GM23338 (cell line): Measurements from ENCODE around the gene NFKBIZ. TPM values are rescaled to one million over a fixed set of nuclear protein-coding genes. Genes with fewer than 3 reads are reported as not detected.
"Not testable (repeated sequence)": the region's sequence is repeated elsewhere in the genome, so short reads cannot be mapped to it uniquely, and the experiment has no call there.

Experiments used
- ATAC-seq: fragments of 200-7000 bp; cut with Tn5 transposase; 3 replicates; pipeline ENCODE4 v1.9.1; 2020
- DNase-seq: peaks from one replicate; pipeline ENCODE4 v3.0.0-alpha.2; 2015; ENCODE audit warnings: low spot score
- H2AFZ ChIP-seq: fragments of 200-600 bp; sonication (generic); 2 replicates; pipeline ENCODE4 v1.8.0; 2016; ENCODE audit warnings: antibody characterized with exemption, mild to moderate bottlenecking, moderate library complexity
- H3F3A ChIP-seq: fragments of 200-600 bp; sonication (generic); replicated peaks from 2 replicates; pipeline ENCODE4 v1.8.0; 2017; ENCODE audit warnings: antibody characterized with exemption, mixed run types, low read depth
- H3K27ac ChIP-seq: fragments of 200-600 bp; sonication (generic); 2 replicates; pipeline ENCODE4 v1.6.1; 2016; ENCODE audit warnings: low read depth
- H3K27me3 ChIP-seq: fragments of 200-600 bp; sonication (generic); 2 replicates; pipeline ENCODE4 v1.8.0; 2016; ENCODE audit warnings: mild to moderate bottlenecking, mixed run types, moderate library complexity; ENCODE audit not compliant: insufficient read depth
- H3K36me3 ChIP-seq: fragments of 200-600 bp; sonication (generic); 2 replicates; pipeline ENCODE4 v1.8.0; 2016; ENCODE audit warnings: mild to moderate bottlenecking; ENCODE audit not compliant: insufficient read depth
- H3K4me1 ChIP-seq: fragments of 200-600 bp; sonication (generic); 2 replicates; pipeline ENCODE4 v1.8.0; 2016; ENCODE audit warnings: mild to moderate bottlenecking, moderate library complexity; ENCODE audit not compliant: insufficient read depth
- H3K4me2 ChIP-seq: fragments of 200-600 bp; sonication (generic); 2 replicates; pipeline ENCODE4 v1.7.1; 2017; ENCODE audit warnings: mixed run types
- H3K4me3 ChIP-seq: fragments of 200-600 bp; sonication (generic); 2 replicates; pipeline ENCODE4 v1.6.1; 2016; ENCODE audit warnings: mixed run types
- H3K79me2 ChIP-seq: fragments of 200-600 bp; sonication (generic); replicated peaks from 2 replicates; pipeline ENCODE4 v1.8.0; 2017; ENCODE audit warnings: mild to moderate bottlenecking; ENCODE audit not compliant: insufficient read depth
- H3K9me2 ChIP-seq: fragments of 200-600 bp; sonication (generic); 2 replicates; pipeline ENCODE4 v1.8.0; 2017; ENCODE audit not compliant: insufficient read depth
- H4K20me1 ChIP-seq: fragments of 200-600 bp; sonication (generic); replicated peaks from 2 replicates; pipeline ENCODE4 v1.8.0; 2017; ENCODE audit warnings: mild to moderate bottlenecking; ENCODE audit not compliant: insufficient read depth
- H3K27ac Mint-ChIP-seq: 2 replicates; pipeline ENCODE4 v1.8.0; 2020; ENCODE audit warnings: inconsistent platforms, mild to moderate bottlenecking, moderate library complexity, mixed read lengths
- H3K27me3 Mint-ChIP-seq: 3 replicates; pipeline ENCODE4 v1.8.0; 2022; ENCODE audit warnings: low read depth, mild to moderate bottlenecking, moderate library complexity, mixed read lengths, inconsistent platforms; ENCODE audit not compliant: insufficient read depth, poor library complexity
- H3K36me3 Mint-ChIP-seq: 3 replicates; pipeline ENCODE4 v1.8.0; 2021; ENCODE audit warnings: low read depth, mild to moderate bottlenecking, inconsistent platforms, moderate library complexity, mixed read lengths
- H3K4me1 Mint-ChIP-seq: 3 replicates; pipeline ENCODE4 v1.8.0; 2020; ENCODE audit warnings: mild to moderate bottlenecking, inconsistent platforms, mixed read lengths
- H3K4me3 Mint-ChIP-seq: 3 replicates; pipeline ENCODE4 v1.8.0; 2021; ENCODE audit warnings: moderate library complexity, mild to moderate bottlenecking, inconsistent platforms, mixed read lengths
- H3K9me3 Mint-ChIP-seq: 3 replicates; pipeline ENCODE4 v1.8.0; 2020; ENCODE audit warnings: moderate library complexity, mild to moderate bottlenecking, inconsistent platforms, mixed read lengths
- ETS1 ChIP-seq: IDR thresholded peaks from 2 replicates; pipeline ENCODE4 v1.6.1; 2016; ENCODE audit warnings: antibody characterized with exemption
- polyA plus RNA-seq: library from polyadenylated mRNA; unstranded; fragments of >200 nt; fragmentation: Nextera tagmentation; extraction: Ambion mirVana; gene quantifications from 2 replicates; pipeline ENCODE4 v1.2.1, GENCODE V29; 2016
- total RNA-seq: library from RNA; depleted of rRNA; stranded (reverse); fragments of >200 nt; shearing (Covaris generic); gene quantifications from 2 replicates; pipeline ENCODE4 v1.2.3, GENCODE V29; 2014; rRNA removed

The NFKBIZ gene
- total and polyA plus RNA-seq, 2 experiments from 2014 or later, result 14.1 to 18.2 TPM

- TF ChIP-seq ETS1, result no peak
Observed at GRCh38 chr3:101903451-101903871, 54.1 kb downstream of the NFKBIZ start (continued).

- not testable (repeated sequence) for H3K27me3 ChIP-seq, ATAC-seq, H3K4me2 ChIP-seq, H3K27ac ChIP-seq, H3K36me3 ChIP-seq, H3K9me2 ChIP-seq, H3K4me1 ChIP-seq, H3K4me3 Mint-ChIP-seq, H3K9me3 Mint-ChIP-seq, H3F3A ChIP-seq, H4K20me1 ChIP-seq, H3K36me3 Mint-ChIP-seq, DNase-seq, H3K4me3 ChIP-seq, H3K4me1 Mint-ChIP-seq, H3K27me3 Mint-ChIP-seq, H3K79me2 ChIP-seq, H3K27ac Mint-ChIP-seq, H2AFZ ChIP-seq
Observed at GRCh38 chr3:101905573-101905972, 56.3 kb downstream of the NFKBIZ start.

Other genes with a start within 250 kb of the NFKBIZ start
- 21.3 and 22.4 TPM in 2 replicates for gene ZBTB11, start 172.4 kb upstream of the NFKBIZ start, total RNA-seq
- gene ZBTB11, start 172.4 kb upstream of the NFKBIZ start, polyA plus RNA-seq, result 6.5 and 7.7 TPM in 2 replicates
- 681 and 902 TPM in 2 replicates for gene RPL24, start 162.8 kb upstream of the NFKBIZ start, total RNA-seq
- 2,092 and 2,216 TPM in 2 replicates for gene RPL24, start 162.8 kb upstream of the NFKBIZ start, polyA plus RNA-seq
- gene CEP97, start 124.9 kb upstream of the NFKBIZ start, total RNA-seq, result 13.3 and 19.0 TPM in 2 replicates
- 4.8 and 5.0 TPM in 2 replicates for gene CEP97, start 124.9 kb upstream of the NFKBIZ start, polyA plus RNA-seq
- gene NXPE3, start 70.3 kb upstream of the NFKBIZ start, total RNA-seq, result 20.8 and 26.5 TPM in 2 replicates
- 11.7 and 13.3 TPM in 2 replicates for gene NXPE3, start 70.3 kb upstream of the NFKBIZ start, polyA plus RNA-seq